ENCODE results near the gene TNIP3.

The TNIP3 gene

GRCh38 chr4:121191361-121191760 is 27.2 kb upstream of the TNIP3 start:
- Histone ChIP-seq H3K9ac (ENCODE audit: low read depth, low read length) (no peak overlapping the region), H3K27ac (ENCODE audit: low read length) (no peak overlapping the region), H3K4me1 (ENCODE audit: insufficient read depth, low read length) (peaks cover 14% of the 10 kb centered on the region), H3K27me3 (ENCODE audit: insufficient read depth, low read length) (no peaks in the 10 kb centered on the region), H3K36me3 (ENCODE audit: insufficient read depth, low read depth, low read length) (no peaks in the 10 kb centered on the region), H3K9me3 (ENCODE audit: insufficient read depth, low read depth, low read length) (no peaks in the 10 kb centered on the region), H3K4me3 (ENCODE audit: low read length) (no peak overlapping the region)

- no peak overlapping the region for H3K27ac ChIP-seq (ENCODE audit: low read length)
- no peak overlapping the region for H3K4me3 ChIP-seq (ENCODE audit: low read length)
- no peaks in the 10 kb centered on the region for H3K36me3 ChIP-seq (ENCODE audit: insufficient read depth, low read depth, low read length)
- no peaks in the 10 kb centered on the region for H3K27me3 ChIP-seq (ENCODE audit: insufficient read depth, low read length)
- peaks cover 14% of the 10 kb centered on the region for H3K4me1 ChIP-seq (ENCODE audit: insufficient read depth, low read length)
- no peak overlapping the region for H3K9ac ChIP-seq (ENCODE audit: low read depth, low read length)
- no peaks in the 10 kb centered on the region for H3K9me3 ChIP-seq (ENCODE audit: insufficient read depth, low read depth, low read length)
These were observed 26.3 kb upstream of the TNIP3 start for GRCh38 chr4:121190389-121190788.

- H3K36me3 ChIP-seq (ENCODE audit: insufficient read depth, low read depth, low read length), result no peaks in the 10 kb centered on the region
- no peak overlapping the region for H3K9ac ChIP-seq (ENCODE audit: low read depth, low read length)
- H3K27ac ChIP-seq (ENCODE audit: low read length), result no peak overlapping the region
- no peaks in the 10 kb centered on the region for H3K9me3 ChIP-seq (ENCODE audit: insufficient read depth, low read depth, low read length)
- peaks cover 14% of the 10 kb centered on the region for H3K4me1 ChIP-seq (ENCODE audit: insufficient read depth, low read length)
- H3K4me3 ChIP-seq (ENCODE audit: low read length), result no peak overlapping the region
- H3K27me3 ChIP-seq (ENCODE audit: insufficient read depth, low read length), result no peaks in the 10 kb centered on the region
These were observed 25.4 kb upstream of the TNIP3 start for GRCh38 chr4:121189326-121190215.

- Histone ChIP-seq H3K27me3 (ENCODE audit: insufficient read depth, low read length) (no peaks in the 10 kb centered on the region), H3K4me3 (ENCODE audit: low read length) (no peak overlapping the region), H3K4me1 (ENCODE audit: insufficient read depth, low read length) (peaks cover 14% of the 10 kb centered on the region), H3K9me3 (ENCODE audit: insufficient read depth, low read depth, low read length) (no peaks in the 10 kb centered on the region), H3K27ac (ENCODE audit: low read length) (no peak overlapping the region), H3K36me3 (ENCODE audit: insufficient read depth, low read depth, low read length) (no peaks in the 10 kb centered on the region), H3K9ac (ENCODE audit: low read depth, low read length) (no peak overlapping the region)
These were observed 23.1 kb upstream of the TNIP3 start for GRCh38 chr4:121187206-121187605.

GRCh38 chr4:121185960-121186359 is 21.8 kb upstream of the TNIP3 start:
- Histone ChIP-seq H3K36me3 (ENCODE audit: insufficient read depth, low read depth, low read length) (no peaks in the 10 kb centered on the region), H3K27me3 (ENCODE audit: insufficient read depth, low read length) (no peaks in the 10 kb centered on the region), H3K9ac (ENCODE audit: low read depth, low read length) (no peak overlapping the region), H3K4me1 (ENCODE audit: insufficient read depth, low read length) (peaks cover 14% of the 10 kb centered on the region), H3K27ac (ENCODE audit: low read length) (no peak overlapping the region), H3K4me3 (ENCODE audit: low read length) (no peak overlapping the region), H3K9me3 (ENCODE audit: insufficient read depth, low read depth, low read length) (no peaks in the 10 kb centered on the region)

GRCh38 chr4:121183989-121184388 is 19.9 kb upstream of the TNIP3 start:
- no peaks in the 10 kb centered on the region for H3K36me3 ChIP-seq (ENCODE audit: insufficient read depth, low read depth, low read length)
- H3K27me3 ChIP-seq (ENCODE audit: insufficient read depth, low read length), result no peaks in the 10 kb centered on the region
- H3K4me1 ChIP-seq (ENCODE audit: insufficient read depth, low read length), result peaks cover 2% of the 10 kb centered on the region
- no peak overlapping the region for H3K4me3 ChIP-seq (ENCODE audit: low read length)
- H3K27ac ChIP-seq (ENCODE audit: low read length), result no peak overlapping the region
- no peaks in the 10 kb centered on the region for H3K9me3 ChIP-seq (ENCODE audit: insufficient read depth, low read depth, low read length)
- H3K9ac ChIP-seq (ENCODE audit: low read depth, low read length), result no peak overlapping the region

GRCh38 chr4:121183361-121183760 is 19.2 kb upstream of the TNIP3 start:
- no peak overlapping the region for H3K4me3 ChIP-seq (ENCODE audit: low read length)
- no peak overlapping the region for H3K27ac ChIP-seq (ENCODE audit: low read length)
- H3K27me3 ChIP-seq (ENCODE audit: insufficient read depth, low read length), result no peaks in the 10 kb centered on the region
- peaks cover under 1% of the 10 kb centered on the region; the same call in 1 of the 2 replicates for H3K4me1 ChIP-seq (ENCODE audit: insufficient read depth, low read length)
- H3K36me3 ChIP-seq (ENCODE audit: insufficient read depth, low read depth, low read length), result no peaks in the 10 kb centered on the region
- H3K9me3 ChIP-seq (ENCODE audit: insufficient read depth, low read depth, low read length), result no peaks in the 10 kb centered on the region
- no peak overlapping the region for H3K9ac ChIP-seq (ENCODE audit: low read depth, low read length)

- H3K9ac ChIP-seq (ENCODE audit: low read depth, low read length), result no peak overlapping the region
- no peaks in the 10 kb centered on the region for H3K36me3 ChIP-seq (ENCODE audit: insufficient read depth, low read depth, low read length)
- no peak overlapping the region for H3K4me3 ChIP-seq (ENCODE audit: low read length)
- no peaks in the 10 kb centered on the region for H3K9me3 ChIP-seq (ENCODE audit: insufficient read depth, low read depth, low read length)
- H3K4me1 ChIP-seq (ENCODE audit: insufficient read depth, low read length), result peaks cover 9% of the 10 kb centered on the region; the same call in 1 of the 2 replicates
- H3K27me3 ChIP-seq (ENCODE audit: insufficient read depth, low read length), result no peaks in the 10 kb centered on the region
- no peak overlapping the region for H3K27ac ChIP-seq (ENCODE audit: low read length)
These were observed 18.2 kb upstream of the TNIP3 start for GRCh38 chr4:121182296-121182695.

- no peaks in the 10 kb centered on the region for H3K9me3 ChIP-seq (ENCODE audit: insufficient read depth, low read depth, low read length)
- H3K4me3 ChIP-seq (ENCODE audit: low read length), result no peak overlapping the region
- no peaks in the 10 kb centered on the region for H3K27me3 ChIP-seq (ENCODE audit: insufficient read depth, low read length)
- H3K27ac ChIP-seq (ENCODE audit: low read length), result no peak overlapping the region
- H3K9ac ChIP-seq (ENCODE audit: low read depth, low read length), result no peak overlapping the region
- no peaks in the 10 kb centered on the region for H3K36me3 ChIP-seq (ENCODE audit: insufficient read depth, low read depth, low read length)
- peaks cover 11% of the 10 kb centered on the region; the same call in 1 of the 2 replicates for H3K4me1 ChIP-seq (ENCODE audit: insufficient read depth, low read length)
These were observed 17.4 kb upstream of the TNIP3 start for GRCh38 chr4:121181493-121181892.

GRCh38 chr4:121180558-121180957 is 16.4 kb upstream of the TNIP3 start:
- Histone ChIP-seq H3K4me3 (ENCODE audit: low read length) (no peak overlapping the region), H3K9ac (ENCODE audit: low read depth, low read length) (no peak overlapping the region), H3K27me3 (ENCODE audit: insufficient read depth, low read length) (no peaks in the 10 kb centered on the region), H3K27ac (ENCODE audit: low read length) (no peak overlapping the region), H3K4me1 (ENCODE audit: insufficient read depth, low read length) (peaks cover 11% of the 10 kb centered on the region; the same call in 1 of the 2 replicates), H3K9me3 (ENCODE audit: insufficient read depth, low read depth, low read length) (no peaks in the 10 kb centered on the region), H3K36me3 (ENCODE audit: insufficient read depth, low read depth, low read length) (no peaks in the 10 kb centered on the region)

- Histone ChIP-seq H3K4me1 (ENCODE audit: insufficient read depth, low read length) (peaks cover 11% of the 10 kb centered on the region; the same call in 1 of the 2 replicates), H3K4me3 (ENCODE audit: low read length) (no peak overlapping the region), H3K9me3 (ENCODE audit: insufficient read depth, low read depth, low read length) (no peaks in the 10 kb centered on the region), H3K36me3 (ENCODE audit: insufficient read depth, low read depth, low read length) (no peaks in the 10 kb centered on the region), H3K27ac (ENCODE audit: low read length) (no peak overlapping the region), H3K27me3 (ENCODE audit: insufficient read depth, low read length) (no peaks in the 10 kb centered on the region), H3K9ac (ENCODE audit: low read depth, low read length) (no peak overlapping the region)
These were observed 13.4 kb upstream of the TNIP3 start for GRCh38 chr4:121177246-121178137.

Data from iPS-20b (cell line).